Gastroesophageal sphincter (tissue), 2 donors: ENCODE results near the gene TNFAIP8L3.

Source experiments
- EP300 ChIP-seq: sonication (generic); formaldehyde crosslinking; IDR thresholded peaks from one replicate; pipeline ENCODE4 v1.6.1; 2017; ENCODE audit warnings: antibody characterized with exemption, mild to moderate bottlenecking
- POLR2A ChIP-seq, 2 donors: fragments of 450-650 bp; IDR thresholded peaks; one replicate each; pipeline ENCODE4 v1.6.1; 2017; ENCODE audit warnings: antibody characterized with exemption in 2 of 2, mild to moderate bottlenecking in 2 of 2, moderate library complexity in 1 of 2

DNA sequence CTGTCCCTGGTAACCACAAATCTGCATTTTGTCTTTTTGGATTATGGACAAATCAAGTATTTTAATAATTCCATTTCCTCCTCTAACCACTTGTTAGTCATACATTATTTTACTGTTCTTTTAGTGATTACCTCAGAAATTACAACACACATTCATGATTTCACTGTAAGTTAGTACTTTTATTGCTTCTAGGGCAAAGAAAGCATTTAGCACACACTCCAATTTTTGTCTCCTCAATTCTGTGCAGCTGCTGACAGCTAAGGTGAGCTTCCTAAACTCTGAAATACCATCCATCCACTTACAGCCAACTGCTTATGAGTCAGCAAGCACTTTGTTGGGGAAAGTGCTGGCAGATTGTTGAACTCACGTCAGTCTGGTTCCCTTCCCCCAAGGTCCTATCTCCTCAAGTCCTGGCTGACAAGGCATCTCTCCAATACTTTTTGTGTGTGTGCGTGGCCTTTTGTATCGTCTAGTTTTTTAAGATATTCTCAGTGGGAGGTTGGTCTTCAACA is 49.4 kb upstream of the TNFAIP8L3 start:
- TF ChIP-seq POLR2A (IDR thresholded peaks at IDR 0.05): no peak
- no peak for TF ChIP-seq EP300
